NT2/D1 (cell line): ENCODE results near the gene TRAF3IP1.

Experiments used
- DNase-seq: peaks from one replicate; pipeline ENCODE4 v3.0.0-alpha.2; 2011; ENCODE audit warnings: low read depth, low spot score
- H3K27me3 ChIP-seq: 2 replicates; pipeline ENCODE4 v1.6.0; 2011; ENCODE audit warnings: mild to moderate bottlenecking; ENCODE audit not compliant: insufficient read length, insufficient read depth
- H3K36me3 ChIP-seq: 2 replicates; pipeline ENCODE4 v1.6.1; 2011; ENCODE audit warnings: mild to moderate bottlenecking, low read length, mixed read lengths; ENCODE audit not compliant: insufficient read depth, insufficient read length
- H3K4me1 ChIP-seq: 2 replicates; pipeline ENCODE4 v1.5.1; 2011; ENCODE audit not compliant: insufficient read depth, insufficient read length
- H3K4me3 ChIP-seq: 2 replicates; pipeline ENCODE4 v1.5.1; 2011; ENCODE audit warnings: low read depth; ENCODE audit not compliant: insufficient read length
- H3K9ac ChIP-seq: 2 replicates; pipeline ENCODE4 v1.6.0; 2011; ENCODE audit warnings: low read depth; ENCODE audit not compliant: insufficient read length
- H3K9me3 ChIP-seq: 2 replicates; pipeline ENCODE4 v1.5.1; 2011; ENCODE audit warnings: mild to moderate bottlenecking, low read length; ENCODE audit not compliant: insufficient read depth
- SUZ12 ChIP-seq: IDR thresholded peaks from 2 replicates; pipeline ENCODE4 v1.6.1; 2011; ENCODE audit not compliant: insufficient read length, insufficient read depth; ENCODE audit errors: extremely low read depth
- YY1 ChIP-seq: IDR thresholded peaks from 2 replicates; pipeline ENCODE4 v1.6.1; 2011; ENCODE audit not compliant: insufficient read length, insufficient read depth
- ZNF274 ChIP-seq: IDR thresholded peaks from 2 replicates; pipeline ENCODE4 v1.6.1; 2011; ENCODE audit warnings: mild to moderate bottlenecking, low read depth, low read length

The TRAF3IP1 gene

DNA sequence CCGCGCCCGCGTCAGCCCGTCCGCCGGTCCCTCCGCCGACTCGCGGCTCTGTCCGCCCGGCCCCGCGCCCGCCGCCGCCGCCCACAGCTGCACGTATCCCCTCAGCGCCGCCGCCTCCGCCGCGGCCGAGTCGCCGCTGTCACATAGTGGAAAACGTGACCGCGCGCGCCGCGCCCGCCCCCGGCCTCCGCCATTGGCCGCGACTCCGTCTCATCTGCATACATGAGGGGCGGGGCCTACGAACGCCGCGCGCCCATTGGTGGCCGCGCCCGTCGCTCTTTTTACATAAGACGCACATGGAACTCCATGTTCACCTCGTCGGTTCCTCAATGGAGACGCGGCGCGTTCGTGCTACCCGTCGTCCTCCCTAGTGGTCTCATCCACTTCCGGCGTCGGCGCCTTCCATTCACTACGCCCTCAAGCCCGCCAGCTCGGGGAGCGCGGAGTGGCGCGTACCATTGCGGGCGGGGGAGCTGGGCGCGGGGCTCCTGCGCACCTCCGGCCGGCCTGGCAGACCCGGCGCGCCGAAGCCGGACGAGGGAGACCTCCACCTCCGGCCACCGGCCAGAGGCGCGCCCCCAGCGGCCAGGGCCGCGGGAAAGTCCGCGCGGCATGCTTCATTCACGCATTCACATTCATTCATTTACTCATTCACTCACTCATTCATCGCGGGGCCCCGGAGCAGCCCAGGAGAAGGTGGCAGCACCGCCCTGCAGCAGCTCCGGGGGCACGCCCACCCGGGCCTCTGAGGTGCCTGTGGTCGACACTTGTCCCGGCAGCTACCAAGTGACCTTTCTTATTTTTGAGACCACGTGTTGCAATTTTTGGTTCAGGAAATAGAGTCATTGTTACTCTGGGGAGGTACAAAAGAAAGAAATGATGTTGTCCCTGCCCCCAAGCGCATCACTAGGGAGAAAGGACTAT is 31.4 kb upstream of the TRAF3IP1 start:
- H3K4me3 ChIP-seq, result peak overlapping the region; percentile 89
- H3K9me3 ChIP-seq, result no peaks in the 10 kb centered on the region
- H3K27me3 ChIP-seq, result peaks cover 16% of the 10 kb centered on the region
- TF ChIP-seq ZNF274, result no peak
- TF ChIP-seq SUZ12, result no peak
- TF ChIP-seq YY1, result no peak
- peaks cover 31% of the 10 kb centered on the region for H3K4me1 ChIP-seq
- no peaks in the 10 kb centered on the region for H3K36me3 ChIP-seq
- peak; percentile 99 for DNase-seq
- H3K9ac ChIP-seq, result peak overlapping the region; percentile 89

DNA sequence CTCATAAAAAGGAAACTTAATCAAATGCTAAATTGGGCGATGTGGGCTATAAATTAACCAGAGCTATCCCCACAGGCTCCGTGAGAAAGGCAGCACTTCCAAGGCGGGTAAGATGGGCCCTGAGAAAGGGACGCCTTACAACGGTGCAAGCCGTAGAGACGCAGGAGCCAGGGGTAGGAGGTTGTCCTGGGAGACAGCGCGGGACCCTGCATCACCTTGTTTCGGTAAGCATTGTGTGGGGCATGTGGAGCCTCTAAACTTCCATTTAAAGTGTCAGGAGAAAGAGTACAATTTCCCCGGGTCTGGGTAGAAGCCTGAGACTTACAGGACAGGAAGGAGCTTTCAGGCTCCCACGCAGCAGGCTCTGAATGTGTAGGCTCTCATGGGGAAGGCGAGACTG is 30.7 kb upstream of the TRAF3IP1 start:
- TF ChIP-seq YY1 (no peak), ZNF274 (no peak), SUZ12 (no peak)
- Histone ChIP-seq H3K36me3 (no peaks in the 10 kb centered on the region), H3K4me3 (peak overlapping the region; percentile 89), H3K9ac (peak overlapping the region; percentile 77), H3K9me3 (no peaks in the 10 kb centered on the region), H3K27me3 (peaks cover 18% of the 10 kb centered on the region), H3K4me1 (peaks cover 31% of the 10 kb centered on the region)
- DNase-seq, result no peak

DNA sequence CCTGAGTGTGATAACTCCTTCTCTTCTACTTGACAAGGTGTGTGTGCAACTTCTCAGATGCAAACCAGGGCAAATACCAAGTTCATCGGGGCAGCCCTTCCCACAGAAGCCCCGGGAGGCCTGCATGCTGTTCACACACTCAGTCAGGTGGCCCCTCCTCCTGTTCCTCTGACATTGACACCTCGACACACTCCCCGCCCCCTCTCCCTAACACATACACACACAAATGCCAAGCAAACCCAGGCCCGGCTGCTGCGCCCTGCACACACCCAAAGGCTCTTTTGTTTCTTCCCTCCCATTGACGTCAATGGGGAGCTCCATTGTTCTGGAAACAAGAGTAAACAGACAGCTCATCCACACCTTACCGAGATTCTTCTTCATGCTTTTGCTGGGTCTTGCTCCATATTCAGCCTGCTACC is 30.2 kb upstream of the TRAF3IP1 start:
- peaks cover 18% of the 10 kb centered on the region for H3K27me3 ChIP-seq
- no peak overlapping the region for H3K4me3 ChIP-seq
- peak overlapping the region; percentile 77 for H3K9ac ChIP-seq
- H3K36me3 ChIP-seq, result no peaks in the 10 kb centered on the region
- no peak for TF ChIP-seq YY1
- no peak for TF ChIP-seq SUZ12
- no peak for TF ChIP-seq ZNF274
- peaks cover 29% of the 10 kb centered on the region for H3K4me1 ChIP-seq
- H3K9me3 ChIP-seq, result no peaks in the 10 kb centered on the region
- DNase-seq, result peak; percentile 57

DNA sequence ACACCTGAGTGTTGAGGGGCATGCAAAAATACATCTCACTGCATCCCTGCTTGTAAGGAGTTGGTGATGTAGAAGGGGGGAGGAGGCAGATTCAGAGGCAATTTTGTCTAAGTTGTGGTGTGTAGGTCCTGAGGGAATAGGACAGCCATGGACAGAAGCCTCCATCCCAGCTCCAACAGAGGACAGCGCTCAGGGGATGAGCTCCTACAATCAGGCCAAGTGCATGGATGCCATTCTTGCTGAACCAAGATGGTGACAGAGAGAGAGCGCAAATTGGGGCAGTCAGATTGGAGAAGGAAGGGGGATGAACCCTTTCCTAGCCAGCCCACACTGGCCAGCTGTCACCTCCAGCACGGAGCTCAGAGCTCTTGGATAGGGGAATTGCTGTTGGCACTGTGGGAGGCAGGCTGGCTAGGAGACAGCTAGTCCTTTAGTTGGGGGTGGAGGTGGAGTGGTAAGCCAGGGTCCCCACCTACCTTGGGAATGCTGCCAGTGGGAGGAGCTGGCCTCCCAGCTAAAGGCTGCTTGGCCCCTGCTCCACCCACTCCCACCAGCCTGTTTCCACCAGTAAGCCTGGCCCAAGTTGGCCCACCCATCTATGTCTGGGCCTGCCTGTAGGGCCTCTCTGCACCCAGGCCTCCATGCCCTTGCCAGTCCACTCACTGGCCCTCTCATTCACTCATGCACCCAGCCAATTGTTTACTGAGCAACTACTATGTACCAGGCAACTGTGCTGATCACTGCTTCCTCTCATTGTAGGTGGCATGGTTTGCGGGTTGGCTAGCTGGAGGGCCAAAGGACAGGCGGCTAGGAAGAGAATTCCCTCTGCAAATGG is 29.4 kb upstream of the TRAF3IP1 start:
- TF ChIP-seq ZNF274 (no peak), YY1 (no peak), SUZ12 (no peak)
- Histone ChIP-seq H3K4me1 (peaks cover 22% of the 10 kb centered on the region), H3K36me3 (no peaks in the 10 kb centered on the region), H3K27me3 (peaks cover 18% of the 10 kb centered on the region), H3K9ac (no peak overlapping the region), H3K4me3 (no peak overlapping the region), H3K9me3 (no peaks in the 10 kb centered on the region)
- DNase-seq, result no peak

DNA sequence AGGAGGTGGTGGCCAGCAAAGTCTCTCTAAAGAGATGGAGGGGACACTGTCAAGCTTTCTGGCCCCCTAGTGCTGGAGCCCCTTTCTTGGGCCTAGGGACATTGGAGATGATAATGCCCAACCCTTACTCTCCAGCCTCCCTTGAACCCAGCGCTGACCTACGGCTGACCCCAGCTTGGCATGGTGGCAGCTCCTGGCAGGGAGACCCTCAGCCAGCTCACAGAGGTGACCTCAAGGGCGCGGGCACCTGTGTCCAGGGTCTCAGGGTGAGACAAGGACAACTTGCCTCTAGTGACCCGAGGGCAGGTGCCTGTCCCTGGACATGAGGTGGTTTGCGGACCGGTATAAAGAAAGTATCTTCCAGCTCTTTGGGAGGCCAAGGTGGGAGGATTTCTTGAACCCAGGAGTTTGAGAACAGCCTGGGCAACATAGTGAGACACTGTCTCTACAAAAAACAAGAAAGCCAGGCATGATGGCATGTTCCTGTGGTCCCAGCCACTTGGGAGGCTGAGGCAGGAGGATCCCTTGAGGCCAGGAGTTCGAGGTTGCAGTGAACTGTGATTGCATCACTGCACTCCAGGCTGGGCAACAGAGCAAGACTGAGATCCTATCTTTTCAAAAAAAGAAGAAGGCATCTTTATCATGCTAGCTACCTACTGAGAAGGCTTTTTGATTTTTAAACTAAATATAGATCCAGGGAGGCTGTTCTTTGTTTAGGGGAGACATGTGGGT is 28.6 kb upstream of the TRAF3IP1 start:
- H3K27me3 ChIP-seq, result peaks cover 18% of the 10 kb centered on the region
- TF ChIP-seq SUZ12, result no peak
- no peak for TF ChIP-seq YY1
- no peak for TF ChIP-seq ZNF274
- H3K4me1 ChIP-seq, result peaks cover 18% of the 10 kb centered on the region
- H3K9ac ChIP-seq, result no peak overlapping the region
- no peak for DNase-seq
- no peaks in the 10 kb centered on the region for H3K36me3 ChIP-seq
- H3K4me3 ChIP-seq, result no peak overlapping the region
- H3K9me3 ChIP-seq, result no peaks in the 10 kb centered on the region

DNA sequence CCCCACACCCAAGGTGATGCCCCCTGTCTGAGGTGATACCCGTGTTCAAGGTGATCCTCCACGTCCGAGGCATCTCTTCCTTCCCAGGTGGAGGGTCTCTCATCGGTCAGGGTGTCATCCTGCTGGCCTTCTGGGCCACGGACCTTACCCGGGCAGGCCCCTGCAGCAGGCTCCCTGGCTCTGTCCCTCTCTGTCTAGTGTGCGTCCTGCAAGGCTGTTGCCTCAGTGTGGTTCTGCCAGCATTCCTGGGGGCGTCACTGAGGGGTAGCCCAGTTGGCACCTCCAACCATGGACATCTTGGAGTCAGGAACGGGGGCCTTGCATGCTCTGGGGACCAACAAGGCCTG is 26.3 kb upstream of the TRAF3IP1 start:
- no peak overlapping the region for H3K9ac ChIP-seq
- H3K36me3 ChIP-seq, result no peaks in the 10 kb centered on the region
- H3K4me3 ChIP-seq, result no peak overlapping the region
- no peak for DNase-seq
- H3K9me3 ChIP-seq, result no peaks in the 10 kb centered on the region
- H3K27me3 ChIP-seq, result peaks cover 6% of the 10 kb centered on the region
- TF ChIP-seq YY1, result no peak
- no peak for TF ChIP-seq ZNF274
- no peak for TF ChIP-seq SUZ12
- peaks cover 21% of the 10 kb centered on the region for H3K4me1 ChIP-seq
